ENCODE measurements around the gene CRTAC1. TPM values are rescaled to one million over a fixed set of nuclear protein-coding genes. Genes with fewer than 3 reads are reported as not detected.

Gene CRTAC1
- total and polyA plus RNA-seq, 10 of the 15 experiments (the other 5 are each of a cell fraction or from before 2014, with no cell fraction given) = 0.10 TPM; not detected in 9

- TF ChIP-seq ZBED1 (IDR thresholded peaks at IDR 0.05; ENCODE audit: borderline replicate concordance) (no peak), CREM (IDR thresholded peaks at IDR 0.05; ENCODE audit: low read depth) (no peak), MEF2B (IDR thresholded peaks at IDR 0.05; ENCODE audit: partially characterized antibody, poor library complexity, severe bottlenecking) (no peak), ZNF274 (IDR thresholded peaks at IDR 0.05; ENCODE audit: insufficient read depth, insufficient read length) (no peak), NR2C2 (IDR thresholded peaks at IDR 0.05; ENCODE audit: borderline replicate concordance, control insufficient read depth, insufficient read length, low read depth) (no peak), CREB1 (IDR thresholded peaks at IDR 0.05; ENCODE audit: low read depth) (no peak), NBN (IDR thresholded peaks at IDR 0.05) (no peak), REST (IDR thresholded peaks at IDR 0.05; ENCODE audit: low read depth, low read length) (no peak)
Measured at GRCh38 chr10:97974100-97974499, 56.3 kb downstream of the CRTAC1 start (continued).

- ATAC-seq = no peak
- no peak overlapping the region for H3K4me3 ChIP-seq
- FAIRE-seq = no peak
- BruUV-seq (replicated peaks) = no TSS peak
- TF ChIP-seq GATAD2B (conservative IDR thresholded peaks at IDR 0.05; ENCODE audit: low read depth) (no peak), STAT1 (conservative IDR thresholded peaks at IDR 0.05) (no peak), SKIL (IDR thresholded peaks at IDR 0.05; ENCODE audit: low read depth, poor library complexity, severe bottlenecking) (no peak), NFYB (IDR thresholded peaks at IDR 0.05; ENCODE audit: insufficient read depth, low read depth, low read length) (no peak), ETV6 (conservative IDR thresholded peaks at IDR 0.05 in 1 of 2, IDR thresholded peaks at IDR 0.05 in 1 of 2; ENCODE audit: borderline replicate concordance in 1 of 2, low read depth in 1 of 2) (no peak), CREB1 (IDR thresholded peaks at IDR 0.05; ENCODE audit: low read depth) (no peak), ATF3 (IDR thresholded peaks at IDR 0.05; ENCODE audit: borderline replicate concordance, extremely low read depth, low read depth, low read length) (no peak)
- no peaks in the 10 kb centered on the region for H3K4me1 ChIP-seq (ENCODE audit: control insufficient read depth, insufficient read depth, low read length)
- no peak for DNase-seq (ENCODE audit: low read depth, low spot score)
- H2AFZ ChIP-seq (ENCODE audit: control insufficient read depth, low read depth, low read length) = no peak overlapping the region
- in situ Hi-C loops (cut with MboI) (no loop called here), intact Hi-C loops (cut with micrococcal nuclease; ENCODE audit: unreplicated experiment) (no loop called here)
- no peaks in the 10 kb centered on the region for H3K9me3 ChIP-seq (replicated peaks; ENCODE audit: control insufficient read depth, insufficient read depth, low read length)
- no peak overlapping the region for H3K27ac ChIP-seq (ENCODE audit: control insufficient read depth, insufficient read depth)
- no peak overlapping the region for H3K4me2 ChIP-seq (ENCODE audit: control insufficient read depth, insufficient read depth)
- H3K79me2 ChIP-seq (ENCODE audit: control insufficient read depth, insufficient read depth, low read length) = no peaks in the 10 kb centered on the region
- H3K27me3 ChIP-seq (replicated peaks in 1 of 2; ENCODE audit: control insufficient read depth in 2 of 2, insufficient read depth in 2 of 2, low read length in 1 of 2) = peaks cover 0 to 2% of the 10 kb centered on the region in 2 experiments; a peak in 3 of 4 replicates
- RAD21 ChIA-PET (ENCODE audit: unreplicated experiment) = no interaction called here
- no peaks in the 10 kb centered on the region for H4K20me1 ChIP-seq (ENCODE audit: control insufficient read depth, insufficient read depth)
- H3K36me3 ChIP-seq (ENCODE audit: control insufficient read depth in 2 of 2, insufficient read depth in 2 of 2, low read length in 1 of 2) = no peaks in the 10 kb centered on the region
- POLR2A ChIA-PET = no interaction called here
- SMC1A ChIA-PET (ENCODE audit: uncharacterized antibody, unreplicated experiment) = no interaction called here
- whole genome bisulfite sequencing (ENCODE audit: insufficient coverage, insufficient replicate concordance, low lambda C conversion rate, missing lambda C conversion rate) = 2% methylated on average over 4 of the region's 4 CpGs
- no peak overlapping the region for H3K9ac ChIP-seq (ENCODE audit: control insufficient read depth, insufficient read depth, low read length)
- CTCF ChIA-PET = interaction anchor here (1.1 kb wide), 1 partner anchor 58 kb away, joined by 3 read pairs; no protein-coding TSS in a partner anchor
Measured at GRCh38 chr10:97969538-97970079, 60.8 kb downstream of the CRTAC1 start.

Data from GM12878 (cell line).